ENCODE data around the gene OASL. TPM values are rescaled to one million over a fixed set of nuclear protein-coding genes. Genes with fewer than 3 reads are reported as not detected.
A peak's percentile ranks its signal among the peaks of the same experiment; 100 is the strongest.
"Not testable (repeated sequence)": the region's sequence is repeated elsewhere in the genome, so short reads cannot be mapped to it uniquely, and the experiment has no call there.

The OASL gene
- total RNA-seq, 6 experiments from 2014 or later, result not detected

- DNase-seq, result peak; percentile 19
- H3K9me3 Mint-ChIP-seq, result no peaks in the 10 kb centered on the region
- H3K4me3 Mint-ChIP-seq, result no peak overlapping the region
- no peak for TF ChIP-seq CTCF (IDR thresholded peaks at IDR 0.05)
- no peaks in the 10 kb centered on the region for H3K4me1 Mint-ChIP-seq (ENCODE audit: low read depth)
- no peak overlapping the region for H3K27ac Mint-ChIP-seq
- peaks cover 32% of the 10 kb centered on the region for H3K27me3 Mint-ChIP-seq (ENCODE audit: insufficient read depth)
- no peaks in the 10 kb centered on the region for H3K36me3 Mint-ChIP-seq (ENCODE audit: low read depth)
Measured at GRCh38 chr12:121050725-121051124, 11.7 kb upstream of the OASL start.

- Mint-ChIP-seq H3K4me1 (ENCODE audit: low read depth) (no peaks in the 10 kb centered on the region; the same call in 1 of the 2 replicates), H3K4me3 (no peak overlapping the region), H3K36me3 (ENCODE audit: low read depth) (no peaks in the 10 kb centered on the region), H3K9me3 (no peaks in the 10 kb centered on the region), H3K27me3 (ENCODE audit: insufficient read depth) (peaks cover 41% of the 10 kb centered on the region), H3K27ac (no peak overlapping the region)
- no peak for TF ChIP-seq CTCF (IDR thresholded peaks at IDR 0.05)
- DNase-seq, result no peak
Measured at GRCh38 chr12:121048442-121048841, 9.4 kb upstream of the OASL start.

- not testable (repeated sequence) for DNase-seq; H3K36me3 Mint-ChIP-seq (ENCODE audit: low read depth); H3K4me1 Mint-ChIP-seq (ENCODE audit: low read depth); H3K9me3 Mint-ChIP-seq; H3K4me3 Mint-ChIP-seq; H3K27ac Mint-ChIP-seq
- H3K27me3 Mint-ChIP-seq (ENCODE audit: insufficient read depth), result peaks cover 43% of the 10 kb centered on the region
Measured at GRCh38 chr12:121047400-121047799, 8.4 kb upstream of the OASL start.

GRCh38 chr12:121043067-121043466 is 4.0 kb upstream of the OASL start:
- H3K9me3 Mint-ChIP-seq, result no peaks in the 10 kb centered on the region
- no peaks in the 10 kb centered on the region for H3K36me3 Mint-ChIP-seq (ENCODE audit: low read depth)
- H3K4me1 Mint-ChIP-seq (ENCODE audit: low read depth), result peaks cover 10% of the 10 kb centered on the region
- H3K27ac Mint-ChIP-seq, result no peak overlapping the region
- TF ChIP-seq CTCF (IDR thresholded peaks at IDR 0.05), result no peak
- DNase-seq, result no peak
- H3K4me3 Mint-ChIP-seq, result no peak overlapping the region
- peaks cover 35% of the 10 kb centered on the region for H3K27me3 Mint-ChIP-seq (ENCODE audit: insufficient read depth)

- DNase-seq, result peak; percentile 75
- no peak for TF ChIP-seq CTCF (IDR thresholded peaks at IDR 0.05)
- Mint-ChIP-seq H3K27me3 (ENCODE audit: insufficient read depth) (peaks cover 15% of the 10 kb centered on the region), H3K27ac (no peak overlapping the region), H3K4me1 (ENCODE audit: low read depth) (peaks cover 26% of the 10 kb centered on the region), H3K36me3 (ENCODE audit: low read depth) (no peaks in the 10 kb centered on the region), H3K9me3 (no peaks in the 10 kb centered on the region), H3K4me3 (no peak overlapping the region)
Measured at GRCh38 chr12:121036810-121037326, 2.2 kb downstream of the OASL start.

GRCh38 chr12:121034616-121035305 is 4.3 kb downstream of the OASL start:
- DNase-seq, result no peak
- Mint-ChIP-seq H3K27ac (no peak overlapping the region), H3K27me3 (ENCODE audit: insufficient read depth) (peaks cover 14% of the 10 kb centered on the region), H3K9me3 (no peaks in the 10 kb centered on the region), H3K4me3 (no peak overlapping the region), H3K4me1 (ENCODE audit: low read depth) (peaks cover 26% of the 10 kb centered on the region), H3K36me3 (ENCODE audit: low read depth) (no peaks in the 10 kb centered on the region)
- TF ChIP-seq CTCF (IDR thresholded peaks at IDR 0.05), result no peak

Data from HFFc6 (cell line).